PC-9 (cell line): ENCODE data around the gene CCDC138. TPM values are rescaled to one million over a fixed set of nuclear protein-coding genes. Genes with fewer than 3 reads are reported as not detected.

Source experiments
- BruUV-seq: library from RNA; stranded (reverse); fragments of 400-500 nt; replicated peaks from 2 replicates; lab custom pipeline; 2021; lab: Mats Ljungman, UMichigan
- CTCF ChIA-PET: fragments of 300-600 bp; sonication (Branson Sonifier 250); formaldehyde crosslinking; loops from one replicate; lab custom pipeline; 2022; ENCODE audit warnings: antibody characterized with exemption; lab: Charles Lee
- POLR2A ChIA-PET: fragments of 300-600 bp; sonication (Branson Sonifier 250); formaldehyde crosslinking; loops from one replicate; lab custom pipeline; 2022; ENCODE audit warnings: antibody characterized with exemption; ENCODE audit not compliant: unreplicated experiment; lab: Charles Lee
- DNase-seq, 2 experiments: peaks; one replicate each; pipeline versions ENCODE4 v3.0.0 to v3.0.0-alpha.2; 2015 to 2022; ENCODE audit warnings: mixed read lengths in 1 of 2
- H2AFZ ChIP-seq: fragments of 200-600 bp; sonication (generic); 2 replicates; pipeline ENCODE4 v1.8.1; 2017; ENCODE audit warnings: antibody characterized with exemption
- H3F3A ChIP-seq: fragments of 200-600 bp; sonication (generic); 2 replicates; pipeline ENCODE4 v1.8.1; 2017; ENCODE audit warnings: antibody characterized with exemption, mild to moderate bottlenecking, low read depth; ENCODE audit not compliant: insufficient read depth
- H3K27ac ChIP-seq: fragments of 200-600 bp; sonication (generic); 2 replicates; pipeline ENCODE4 v1.6.1; 2016; ENCODE audit warnings: mixed run types
- H3K27me3 ChIP-seq: fragments of 200-600 bp; sonication (generic); 2 replicates; pipeline ENCODE4 v1.6.1; 2016; ENCODE audit warnings: low read depth, mixed run types; ENCODE audit not compliant: insufficient read depth
- H3K36me3 ChIP-seq: fragments of 200-600 bp; sonication (generic); 2 replicates; pipeline ENCODE4 v1.6.1; 2016; ENCODE audit warnings: low read depth, mixed run types
- H3K4me1 ChIP-seq: fragments of 200-600 bp; sonication (generic); replicated peaks from 2 replicates; pipeline ENCODE4 v1.6.1; 2016; ENCODE audit warnings: mixed run types; ENCODE audit not compliant: insufficient read depth
- H3K4me2 ChIP-seq: fragments of 200-600 bp; sonication (generic); 2 replicates; pipeline ENCODE4 v1.6.1; 2017; ENCODE audit warnings: mixed run types
- H3K4me3 ChIP-seq: fragments of 200-600 bp; sonication (generic); 2 replicates; pipeline ENCODE4 v1.6.1; 2016; ENCODE audit warnings: mixed run types
- H3K79me2 ChIP-seq: fragments of 200-600 bp; sonication (generic); 2 replicates; pipeline ENCODE4 v1.6.1; 2017; ENCODE audit warnings: low read depth, mixed run types
- H3K9me2 ChIP-seq: fragments of 200-600 bp; sonication (generic); 2 replicates; pipeline ENCODE4 v1.8.1; 2017; ENCODE audit warnings: mild to moderate bottlenecking; ENCODE audit not compliant: insufficient read depth
- H3K9me3 ChIP-seq: fragments of 200-600 bp; sonication (generic); 2 replicates; pipeline ENCODE4 v1.8.1; 2016; ENCODE audit warnings: low read depth; ENCODE audit not compliant: insufficient read depth
- H4K20me1 ChIP-seq: fragments of 200-600 bp; sonication (generic); 2 replicates; pipeline ENCODE4 v1.8.1; 2017; ENCODE audit not compliant: insufficient read depth
- EZH2 ChIP-seq: fragments of 200-600 bp; sonication (generic); IDR thresholded peaks from 2 replicates; pipeline ENCODE4 v1.8.0; 2017; ENCODE audit warnings: antibody characterized with exemption, low read depth
- intact Hi-C: fragments of 100-400 bp; cut with micrococcal nuclease; formaldehyde crosslinking; loops from one replicate; pipeline ENCODE4 v1.10.0; 2022; ENCODE audit not compliant: unreplicated experiment
- total RNA-seq: library from RNA; stranded (reverse); gene quantifications from 2 replicates; pipeline ENCODE4 v1.2.3, GENCODE V29; 2021
- TF ChIP-seq, protein P1 (sequence below): fragments of 200-600 bp; sonication (generic); conservative IDR thresholded peaks from 2 replicates; pipeline ENCODE4 v1.6.1; 2017; ENCODE audit warnings: mixed run types, antibody characterized with exemption, mild to moderate bottlenecking, moderate library complexity

Gene CCDC138
- total RNA-seq, 1 experiment from 2014 or later, result 10.1 TPM

DNA sequence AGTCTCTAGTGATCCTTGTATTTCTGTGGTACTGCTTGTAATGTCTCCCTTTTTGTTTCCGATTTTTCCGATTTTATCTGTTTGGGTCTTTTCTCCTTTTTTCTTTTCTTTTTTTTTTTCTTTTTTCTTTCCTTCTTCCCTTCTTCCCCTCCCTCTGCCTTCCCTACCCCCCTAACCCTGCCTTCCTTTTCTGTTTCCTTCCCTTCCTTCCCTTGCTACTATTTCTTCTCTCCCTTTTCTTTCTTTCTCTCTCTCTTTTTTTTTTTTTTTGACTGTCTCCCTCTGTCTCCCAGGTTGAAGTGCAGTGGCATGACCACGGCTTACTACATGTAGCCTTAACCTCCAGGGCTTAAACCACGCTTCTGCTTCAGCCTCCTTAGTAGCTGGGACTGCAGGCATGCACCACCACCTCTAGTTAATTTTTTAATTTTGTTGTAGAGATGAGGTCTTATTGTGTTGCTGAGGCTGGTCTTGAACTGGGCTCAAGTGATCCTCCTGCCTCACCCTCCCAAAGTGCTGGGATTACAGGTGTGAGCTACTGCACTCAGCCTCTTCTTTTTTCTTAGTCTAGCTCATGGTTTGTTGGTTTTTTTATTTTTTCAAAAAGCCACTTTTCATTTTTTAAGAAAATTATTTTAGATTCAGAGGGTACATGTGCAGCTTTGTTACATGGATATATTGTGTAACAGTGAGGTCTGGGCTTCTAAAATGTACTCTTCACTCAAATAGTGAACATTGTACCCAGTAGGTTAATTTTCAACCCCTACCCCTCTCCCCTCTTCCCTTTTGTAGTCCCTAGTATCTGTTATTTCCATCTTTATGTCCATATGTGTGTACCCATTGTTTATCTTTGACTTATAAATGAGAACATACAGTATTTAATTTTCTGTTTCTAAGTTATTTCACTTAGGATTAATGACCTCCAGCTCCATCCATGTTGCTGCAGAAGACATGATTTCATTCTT is 24.7 kb downstream of the CCDC138 start:
- BruUV-seq, result no TSS peak

DNA sequence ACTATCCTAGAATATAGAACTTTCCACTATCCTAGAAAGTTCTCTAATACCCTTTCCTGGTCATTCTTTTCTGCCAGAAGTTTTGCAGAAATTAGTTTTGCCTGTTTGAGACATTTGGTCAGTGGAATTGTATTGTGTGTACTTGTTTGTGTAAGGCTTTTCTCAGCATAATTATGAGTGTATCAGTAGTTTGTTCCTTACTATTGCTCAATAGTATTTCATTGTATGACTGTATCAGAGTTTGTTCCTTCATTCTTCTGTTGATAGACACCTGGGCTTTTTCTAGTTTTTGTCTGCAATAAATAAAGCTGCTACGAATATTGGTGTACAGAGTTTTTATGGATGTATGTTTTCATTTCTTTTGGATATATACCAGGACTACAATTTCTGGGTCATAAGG is 27.2 kb downstream of the CCDC138 start:
- Histone ChIP-seq H3K79me2 (0 out of 2 replicates have a peak, but pooled peaks cover 7% of the 10 kb centered on the region), H3K4me1 (no peaks in the 10 kb centered on the region), H3F3A (no peaks in the 10 kb centered on the region), H3K4me3 (no peak overlapping the region), H2AFZ (no peak overlapping the region), H3K27ac (no peak overlapping the region), H3K9me2 (no peaks in the 10 kb centered on the region), H3K27me3 (no peaks in the 10 kb centered on the region), H3K9me3 (peaks cover 12% of the 10 kb centered on the region; the same call in 1 of the 2 replicates), H4K20me1 (no peaks in the 10 kb centered on the region), H3K4me2 (no peak overlapping the region), H3K36me3 (peaks cover 29% of the 10 kb centered on the region)
- CTCF ChIA-PET, result no interaction called here
- BruUV-seq, result no TSS peak
- TF ChIP-seq, protein P1, sequence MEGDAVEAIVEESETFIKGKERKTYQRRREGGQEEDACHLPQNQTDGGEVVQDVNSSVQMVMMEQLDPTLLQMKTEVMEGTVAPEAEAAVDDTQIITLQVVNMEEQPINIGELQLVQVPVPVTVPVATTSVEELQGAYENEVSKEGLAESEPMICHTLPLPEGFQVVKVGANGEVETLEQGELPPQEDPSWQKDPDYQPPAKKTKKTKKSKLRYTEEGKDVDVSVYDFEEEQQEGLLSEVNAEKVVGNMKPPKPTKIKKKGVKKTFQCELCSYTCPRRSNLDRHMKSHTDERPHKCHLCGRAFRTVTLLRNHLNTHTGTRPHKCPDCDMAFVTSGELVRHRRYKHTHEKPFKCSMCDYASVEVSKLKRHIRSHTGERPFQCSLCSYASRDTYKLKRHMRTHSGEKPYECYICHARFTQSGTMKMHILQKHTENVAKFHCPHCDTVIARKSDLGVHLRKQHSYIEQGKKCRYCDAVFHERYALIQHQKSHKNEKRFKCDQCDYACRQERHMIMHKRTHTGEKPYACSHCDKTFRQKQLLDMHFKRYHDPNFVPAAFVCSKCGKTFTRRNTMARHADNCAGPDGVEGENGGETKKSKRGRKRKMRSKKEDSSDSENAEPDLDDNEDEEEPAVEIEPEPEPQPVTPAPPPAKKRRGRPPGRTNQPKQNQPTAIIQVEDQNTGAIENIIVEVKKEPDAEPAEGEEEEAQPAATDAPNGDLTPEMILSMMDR, result no peak
- POLR2A ChIA-PET, result no interaction called here
- intact Hi-C loops, result no loop called here
- no peak for DNase-seq

More for the DNA sequence above, 24.7 kb downstream of the CCDC138 start:
- H3K4me3 ChIP-seq, result no peak overlapping the region
- no peaks in the 10 kb centered on the region for H3K27me3 ChIP-seq
- no peaks in the 10 kb centered on the region for H3K4me1 ChIP-seq
- H2AFZ ChIP-seq, result no peak overlapping the region
- TF ChIP-seq EZH2, result no peak
- TF ChIP-seq, protein P1, result no peak
- H4K20me1 ChIP-seq, result no peaks in the 10 kb centered on the region
- H3K9me2 ChIP-seq, result no peaks in the 10 kb centered on the region
- peaks cover 12% of the 10 kb centered on the region; the same call in 1 of the 2 replicates for H3K9me3 ChIP-seq
- intact Hi-C loops, result no loop called here
- H3K79me2 ChIP-seq, result 0 out of 2 replicates have a peak, but pooled peaks cover 8% of the 10 kb centered on the region
- no peak overlapping the region for H3K4me2 ChIP-seq
- ChIA-PET CTCF (interaction anchor here (0.6 kb wide), 1 partner anchor 885 kb away, joined by 12 read pairs; no protein-coding TSS in a partner anchor), POLR2A (no interaction called here)
- DNase-seq, result no peak
- H3K36me3 ChIP-seq, result peaks cover 26% of the 10 kb centered on the region
- H3F3A ChIP-seq, result no peaks in the 10 kb centered on the region; the same call in 1 of the 2 replicates
- H3K27ac ChIP-seq, result no peak overlapping the region

- no TSS peak for BruUV-seq
- no peak overlapping the region for H2AFZ ChIP-seq
- no peaks in the 10 kb centered on the region for H3K79me2 ChIP-seq
- no peak overlapping the region for H3K4me3 ChIP-seq
- ChIA-PET POLR2A (no interaction called here), CTCF (no interaction called here)
- no peaks in the 10 kb centered on the region for H3K9me2 ChIP-seq
- no peaks in the 10 kb centered on the region for H3K27me3 ChIP-seq
- TF ChIP-seq, protein P1, result no peak
- no peak for TF ChIP-seq EZH2
- no peaks in the 10 kb centered on the region for H4K20me1 ChIP-seq
- intact Hi-C loops, result no loop called here
- H3K36me3 ChIP-seq, result peaks cover 17% of the 10 kb centered on the region
- H3K4me1 ChIP-seq, result no peaks in the 10 kb centered on the region
- no peaks in the 10 kb centered on the region; the same call in 1 of the 2 replicates for H3K9me3 ChIP-seq
- DNase-seq, result no peak
- H3K4me2 ChIP-seq, result no peak overlapping the region
- H3F3A ChIP-seq, result no peaks in the 10 kb centered on the region
- no peak overlapping the region for H3K27ac ChIP-seq
These were observed 33.9 kb downstream of the CCDC138 start for GRCh38 chr2:108820482-108820881.
